ENCODE results near the gene PLEKHA8.

Gene PLEKHA8

GRCh38 chr7:30146127-30146612 is 118.0 kb downstream of the PLEKHA8 start:
- DNase-seq (ENCODE audit: low spot score), result no peak

DNA sequence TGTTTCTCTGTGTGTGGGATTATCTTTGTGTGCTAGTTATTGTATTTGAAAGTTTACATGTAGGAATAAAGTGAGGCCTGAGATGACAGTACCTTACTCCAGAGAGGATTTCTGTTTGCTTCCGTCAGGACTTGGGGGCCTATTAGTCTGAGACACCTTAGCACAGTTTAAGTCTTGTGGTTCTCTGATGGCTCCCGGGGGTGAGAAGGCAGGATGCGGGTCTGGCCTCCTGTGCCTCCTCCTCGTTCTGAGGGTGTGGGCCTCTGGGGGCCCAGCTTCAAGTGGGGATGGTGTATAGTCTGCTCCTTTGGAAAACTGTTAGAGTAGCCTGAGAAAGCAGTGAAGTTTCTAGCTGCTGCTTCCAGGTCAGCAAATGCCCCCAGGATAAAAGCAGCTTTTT is 119.0 kb downstream of the PLEKHA8 start:
- DNase-seq (ENCODE audit: low spot score), result no peak

DNA sequence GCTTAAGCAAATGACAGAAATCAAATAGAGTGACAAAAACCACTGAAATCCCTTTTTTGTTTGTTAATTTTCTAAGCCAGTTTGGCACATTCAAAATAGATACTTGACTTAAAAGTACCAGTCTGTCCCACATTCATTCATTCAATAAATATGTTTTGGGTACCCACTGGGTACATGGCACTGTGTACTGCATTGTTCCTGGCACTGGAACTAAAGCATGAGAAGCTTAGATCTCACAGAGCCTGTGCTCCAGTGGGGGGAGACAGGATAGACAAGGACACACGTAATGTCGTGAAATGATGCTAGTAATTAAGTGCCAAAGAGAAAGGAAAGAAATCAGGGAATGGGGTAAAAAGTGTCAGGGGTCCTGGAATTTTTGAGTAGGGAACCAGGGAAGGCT is 119.6 kb downstream of the PLEKHA8 start:
- no peak for DNase-seq (ENCODE audit: low spot score)

DNA sequence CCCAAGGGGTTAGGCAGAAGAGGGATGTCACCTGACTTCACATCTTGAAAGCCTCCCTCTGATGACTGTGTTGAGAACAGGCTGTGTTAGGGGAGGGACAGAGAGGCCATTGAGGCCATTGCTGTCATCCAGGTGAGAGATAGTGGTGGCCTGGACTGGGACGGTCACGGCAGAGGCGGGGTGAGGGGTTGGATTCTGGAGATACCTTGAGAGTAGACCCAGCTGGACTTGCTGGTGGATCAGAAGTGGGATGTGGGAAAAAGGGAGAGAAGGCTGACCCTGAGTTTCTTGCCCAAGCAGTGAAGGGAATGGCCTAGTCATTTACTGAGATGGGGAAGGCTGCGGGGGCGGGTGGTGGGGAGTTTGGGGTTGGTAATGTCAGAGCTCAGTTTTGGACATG is 120.2 kb downstream of the PLEKHA8 start:
- no peak for DNase-seq (ENCODE audit: low spot score)

DNA sequence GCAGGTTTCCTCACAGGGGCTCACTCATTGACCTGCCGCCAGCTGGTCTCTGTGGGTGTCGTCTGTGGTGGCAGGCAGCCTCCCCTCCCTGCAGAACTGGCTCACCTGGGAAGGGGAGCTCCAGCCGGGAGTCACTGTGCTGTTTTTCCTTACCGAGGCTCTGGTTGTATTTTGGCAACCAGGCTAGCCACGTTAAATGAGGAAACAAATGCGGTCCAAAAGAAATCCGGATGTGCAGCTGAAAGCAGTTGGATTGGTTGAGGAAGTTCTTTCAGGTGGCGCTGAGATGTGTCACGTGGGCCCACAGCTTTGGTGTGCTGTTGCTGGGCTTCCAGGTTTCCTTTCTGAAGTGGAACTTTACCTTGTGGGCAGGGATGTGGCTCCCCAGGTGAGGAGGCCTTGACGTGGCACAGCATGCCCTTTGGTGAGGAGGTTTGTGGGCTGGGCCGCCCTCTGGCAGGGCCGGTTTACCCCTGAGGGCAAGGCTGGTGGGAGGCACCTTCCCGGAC is 120.8 kb downstream of the PLEKHA8 start:
- DNase-seq (ENCODE audit: low spot score), result no peak

- DNase-seq (ENCODE audit: low spot score), result no peak
These were observed 121.5 kb downstream of the PLEKHA8 start for GRCh38 chr7:30149640-30150272.

GRCh38 chr7:30150711-30151110 is 122.5 kb downstream of the PLEKHA8 start:
- DNase-seq (ENCODE audit: low spot score), result no peak

GRCh38 chr7:30154111-30154587 is 125.9 kb downstream of the PLEKHA8 start:
- no peak for DNase-seq (ENCODE audit: low spot score)

DNA sequence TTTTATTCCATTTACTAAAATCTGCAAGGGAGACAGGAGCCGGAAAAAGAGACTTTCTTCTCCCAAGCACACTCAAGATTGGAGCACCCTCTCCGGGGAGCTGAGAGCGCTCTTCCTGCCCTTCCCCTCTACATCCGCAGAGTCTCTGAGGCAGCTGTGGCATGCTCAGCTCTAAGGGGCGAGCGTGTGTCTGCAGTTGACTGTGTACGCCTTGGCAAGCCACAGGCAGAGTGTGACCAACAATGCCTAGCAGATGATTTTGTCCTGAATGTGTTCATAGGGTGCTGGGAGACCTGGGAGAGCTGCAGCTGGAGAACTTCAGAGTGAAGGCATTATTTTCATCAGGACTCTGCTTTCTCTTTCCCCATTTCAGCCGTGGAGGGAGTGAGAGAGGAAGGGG is 127.3 kb downstream of the PLEKHA8 start:
- DNase-seq (ENCODE audit: low spot score), result no peak

- DNase-seq (ENCODE audit: low spot score), result no peak
These were observed 129.0 kb downstream of the PLEKHA8 start for GRCh38 chr7:30157204-30157603.

DNA sequence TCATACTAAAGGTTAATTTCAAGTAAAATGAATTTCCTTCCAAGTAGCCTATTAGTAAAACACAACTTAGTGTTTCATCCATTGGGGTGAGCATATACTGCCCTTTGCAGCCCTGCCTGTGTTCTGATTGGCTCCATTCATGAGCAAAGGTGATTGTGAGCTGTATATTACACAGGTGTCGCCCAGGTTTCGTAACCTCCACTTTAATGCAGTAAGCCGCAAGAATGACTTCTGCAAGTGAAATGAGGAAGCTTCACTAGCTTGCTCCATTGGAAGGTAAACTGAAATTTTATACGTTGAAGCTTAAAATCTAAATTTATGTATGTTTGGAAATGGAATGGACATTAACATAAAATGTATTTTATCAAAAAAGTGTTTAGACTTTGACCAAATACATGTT is 131.0 kb downstream of the PLEKHA8 start:
- no peak for DNase-seq (ENCODE audit: low spot score)

DNA sequence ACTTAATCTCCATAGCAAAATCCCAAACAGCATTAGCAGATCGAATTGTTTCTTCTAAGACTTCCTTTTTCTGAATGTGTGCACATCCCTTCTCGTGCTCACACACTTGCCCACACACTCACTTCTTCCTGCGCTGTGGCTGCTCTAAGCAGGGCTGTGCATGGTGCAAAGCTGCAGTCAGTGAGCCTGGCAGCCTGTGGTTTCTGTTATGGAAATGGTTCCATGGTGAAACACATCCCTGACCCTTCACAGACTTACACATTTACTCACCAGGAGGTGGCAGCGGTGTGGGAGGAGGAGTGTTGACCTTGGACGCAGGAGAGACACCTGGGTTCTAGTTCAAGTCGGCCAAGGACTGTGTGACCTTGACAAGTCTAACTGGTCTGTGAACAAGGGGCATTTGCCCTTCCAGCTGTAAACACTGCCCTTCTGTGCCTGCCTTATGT is 131.5 kb downstream of the PLEKHA8 start:
- DNase-seq (ENCODE audit: low spot score), result peak; percentile 24

DNA sequence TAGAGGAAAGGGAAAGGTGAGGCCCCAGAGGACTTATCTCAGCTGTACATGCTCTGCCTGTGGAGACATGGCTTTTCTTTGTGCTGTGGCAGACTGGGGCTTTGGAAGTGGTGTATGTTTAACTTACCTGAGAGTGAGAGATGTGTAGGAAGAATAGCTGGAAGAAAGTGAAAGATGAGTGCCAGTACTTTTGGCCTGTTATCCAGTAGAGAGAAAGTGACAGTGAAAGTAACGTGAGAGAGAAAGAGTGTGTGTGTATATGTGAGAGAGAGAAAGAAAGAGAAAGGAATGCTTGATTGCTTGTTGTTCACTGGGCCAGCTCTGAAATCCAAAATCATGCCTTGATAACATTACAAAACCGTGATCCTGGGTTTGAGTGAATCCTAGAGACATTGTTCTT is 132.1 kb downstream of the PLEKHA8 start:
- no peak for DNase-seq (ENCODE audit: low spot score)

DNA sequence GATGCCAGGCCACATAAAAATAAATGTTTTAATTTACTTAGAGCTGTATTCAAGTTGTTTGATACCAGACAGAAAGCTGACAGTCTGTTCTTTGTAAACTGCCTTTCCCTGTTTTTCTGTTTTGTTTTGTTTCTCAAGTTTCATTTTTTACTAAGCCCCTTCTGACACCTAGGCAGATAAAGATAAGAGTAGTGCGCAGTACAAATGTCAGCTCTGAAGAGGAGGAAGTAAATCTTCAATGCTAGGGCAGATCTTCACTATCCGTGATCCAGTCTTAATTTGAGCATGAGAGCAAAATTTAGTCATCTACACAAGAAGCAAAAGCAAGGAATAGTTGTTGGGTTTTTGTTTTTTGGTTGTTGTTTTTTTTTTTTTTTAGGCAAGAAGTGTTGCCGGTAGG is 133.9 kb downstream of the PLEKHA8 start:
- no peak for DNase-seq (ENCODE audit: low spot score)

- no peak for DNase-seq (ENCODE audit: low spot score)
These were observed 134.5 kb downstream of the PLEKHA8 start for GRCh38 chr7:30162622-30163124.

DNA sequence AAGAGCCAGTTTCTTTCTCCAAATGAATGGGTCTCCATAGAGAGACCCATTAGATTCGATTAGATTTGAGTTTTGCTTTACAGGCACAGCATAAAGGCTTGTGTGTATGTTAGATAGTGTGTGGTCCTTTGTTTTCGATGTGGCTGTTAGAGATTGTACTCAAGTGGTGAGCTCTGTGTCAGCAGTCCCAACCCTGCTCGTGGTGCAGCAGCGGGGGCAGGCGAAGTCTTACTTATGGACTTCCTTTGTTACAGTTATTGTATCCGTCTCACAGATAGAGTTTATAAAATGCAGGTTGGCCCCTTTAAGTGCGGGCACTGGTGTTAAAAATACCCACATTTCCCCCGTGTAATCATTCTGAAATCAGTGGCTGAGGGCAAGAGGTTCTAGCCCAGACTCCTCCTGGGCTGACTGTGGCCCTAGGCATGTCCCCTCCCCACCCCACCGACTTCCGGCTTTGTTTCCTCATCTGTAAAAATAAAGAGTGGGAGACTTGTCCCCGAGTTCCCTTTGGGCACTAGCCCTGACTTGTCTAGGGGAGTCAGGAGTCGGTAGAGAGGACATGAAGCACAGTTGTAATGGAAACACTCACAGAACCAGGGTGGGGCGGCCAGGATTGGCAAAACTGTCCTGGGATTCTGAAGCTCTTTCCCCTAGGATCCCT is 135.2 kb downstream of the PLEKHA8 start:
- no peak for DNase-seq (ENCODE audit: low spot score)

GRCh38 chr7:30164567-30164966 is 136.4 kb downstream of the PLEKHA8 start:
- DNase-seq (ENCODE audit: low spot score), result peak; percentile 34

GRCh38 chr7:30165590-30165989 is 137.4 kb downstream of the PLEKHA8 start:
- DNase-seq (ENCODE audit: low spot score), result no peak

GRCh38 chr7:30166155-30166840 is 138.1 kb downstream of the PLEKHA8 start:
- no peak for DNase-seq (ENCODE audit: low spot score)

DNA sequence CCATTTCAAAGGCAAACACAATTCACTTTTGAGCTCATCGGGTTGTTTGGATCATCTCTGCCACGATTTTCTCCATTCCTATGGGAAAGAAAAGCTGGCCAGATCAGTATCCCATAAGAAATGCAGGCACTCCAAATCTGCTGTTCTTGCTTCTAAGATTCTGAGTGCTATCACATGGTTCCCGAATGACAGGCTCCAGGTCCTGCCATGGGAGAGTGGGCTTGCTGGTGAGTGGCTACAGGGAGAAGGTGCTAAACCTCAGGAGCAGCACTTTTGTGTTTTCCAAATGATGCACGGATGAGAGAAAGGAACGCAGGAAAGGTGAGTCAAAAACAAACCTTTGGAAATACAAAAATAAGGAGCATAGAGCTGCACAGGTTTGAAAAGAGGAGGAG is 138.6 kb downstream of the PLEKHA8 start:
- no peak for DNase-seq (ENCODE audit: low spot score)

GRCh38 chr7:30167901-30168300 is 139.7 kb downstream of the PLEKHA8 start:
- no peak for DNase-seq (ENCODE audit: low spot score)

GRCh38 chr7:30168835-30169573 is 140.8 kb downstream of the PLEKHA8 start:
- DNase-seq (ENCODE audit: low spot score), result peak; percentile 70
